ENCODE data around the gene UBXN11.

Gene UBXN11

DNA sequence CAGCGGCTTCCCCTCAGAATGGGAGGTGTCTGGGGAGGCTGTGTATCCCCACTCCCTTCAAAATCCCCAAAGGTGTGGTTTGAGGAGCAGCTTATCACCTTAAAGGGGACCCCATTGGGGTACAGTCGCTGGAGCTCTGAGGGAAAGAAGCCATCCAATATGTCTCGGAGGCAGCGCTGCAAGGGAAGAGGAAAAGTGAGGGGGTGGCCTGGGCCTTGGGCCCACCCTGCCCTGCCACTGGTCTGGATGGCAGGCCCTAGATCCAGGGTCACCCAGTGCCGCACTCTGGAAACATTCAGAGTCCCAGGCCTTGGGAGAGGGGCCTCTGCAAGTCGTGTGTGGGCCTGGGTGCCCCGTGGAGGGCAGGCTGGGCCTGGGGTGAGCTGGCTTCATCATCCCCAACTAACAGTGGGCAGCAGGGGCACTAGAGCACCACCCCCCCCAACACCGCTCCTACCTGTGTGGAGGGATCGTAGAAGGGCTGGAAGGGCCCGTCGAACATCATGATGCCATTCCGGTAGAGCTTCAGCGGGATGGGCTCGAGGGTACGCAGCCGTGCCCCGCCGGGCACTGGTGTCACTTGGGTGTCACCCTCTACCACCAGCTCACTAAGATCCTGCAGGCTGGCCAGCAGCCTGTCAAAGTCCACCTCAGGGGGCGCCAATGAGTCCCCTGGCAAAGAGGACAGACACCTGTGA lies 20.9 kb downstream of the UBXN11 start:
- DNase-seq = no peak

DNA sequence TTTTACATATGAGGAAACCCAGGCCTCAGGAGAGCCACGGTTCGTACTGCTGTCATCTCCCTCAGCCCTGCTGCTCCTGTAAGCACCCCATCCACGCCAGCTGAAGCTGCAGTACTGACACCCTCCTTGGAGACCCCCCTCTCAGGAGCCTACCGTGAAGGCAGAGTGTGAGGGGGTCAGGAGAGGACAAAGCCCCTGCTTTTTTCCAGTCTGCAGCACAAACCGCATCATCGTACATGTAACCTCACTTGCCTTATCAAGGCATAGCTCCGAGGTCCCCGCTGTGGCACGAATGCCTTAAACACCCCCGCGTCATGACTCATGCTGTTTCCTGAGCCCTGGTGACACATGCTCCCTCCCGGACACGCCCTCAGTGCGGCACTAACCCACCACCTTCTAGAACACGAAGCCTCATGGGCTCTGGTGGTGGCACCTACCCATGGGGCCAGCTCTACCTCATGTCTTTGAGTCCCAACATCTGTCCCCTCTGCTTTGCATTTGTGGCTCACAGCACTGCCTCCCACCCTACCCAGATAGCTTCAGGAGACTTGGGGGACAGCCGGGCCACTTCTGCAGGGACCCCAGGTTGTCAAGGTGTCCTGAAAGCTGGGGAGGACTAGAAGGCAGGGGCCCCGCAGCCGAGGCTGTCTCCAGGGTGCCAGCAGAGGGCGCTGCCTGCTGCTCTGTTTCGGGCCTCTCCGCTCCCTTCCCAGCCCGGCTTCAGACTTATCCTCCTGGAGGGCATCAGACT lies 21.7 kb downstream of the UBXN11 start:
- no peak for DNase-seq

DNA sequence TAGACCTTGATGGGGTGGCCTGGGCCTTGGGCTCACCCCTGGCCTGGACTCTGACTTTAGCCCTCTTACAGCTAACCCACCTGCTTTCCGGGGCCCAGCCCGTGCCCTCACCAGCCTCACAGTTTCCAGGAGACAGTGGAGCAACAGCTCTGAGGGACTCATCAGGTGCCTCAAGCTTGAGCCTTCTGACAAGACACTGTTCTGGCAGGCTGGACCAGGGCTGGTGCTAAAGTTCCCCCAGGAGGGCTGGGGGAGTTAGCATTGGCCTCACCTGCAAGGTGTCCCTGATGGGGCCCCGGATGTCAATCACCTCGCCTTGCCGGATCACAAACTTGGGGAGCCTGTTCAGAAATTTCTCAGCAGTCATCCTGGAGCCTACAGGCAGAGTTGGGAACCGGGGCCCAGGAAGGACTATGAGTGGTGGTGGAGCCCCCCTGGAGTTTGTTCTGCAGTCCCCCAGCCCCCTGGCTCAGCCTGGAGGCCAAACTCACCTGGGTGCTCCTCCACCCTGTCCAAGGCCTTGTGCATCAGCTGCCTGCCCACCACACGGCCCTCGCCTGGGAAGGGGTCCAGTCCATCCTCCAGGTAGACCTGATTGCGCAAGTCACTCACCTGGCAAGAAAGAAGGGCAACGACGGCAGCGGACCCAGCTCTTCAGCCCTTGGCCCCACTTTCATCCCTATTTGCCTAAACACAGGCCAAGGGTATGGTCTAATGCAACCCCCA lies 22.4 kb downstream of the UBXN11 start:
- no peak for DNase-seq

DNA sequence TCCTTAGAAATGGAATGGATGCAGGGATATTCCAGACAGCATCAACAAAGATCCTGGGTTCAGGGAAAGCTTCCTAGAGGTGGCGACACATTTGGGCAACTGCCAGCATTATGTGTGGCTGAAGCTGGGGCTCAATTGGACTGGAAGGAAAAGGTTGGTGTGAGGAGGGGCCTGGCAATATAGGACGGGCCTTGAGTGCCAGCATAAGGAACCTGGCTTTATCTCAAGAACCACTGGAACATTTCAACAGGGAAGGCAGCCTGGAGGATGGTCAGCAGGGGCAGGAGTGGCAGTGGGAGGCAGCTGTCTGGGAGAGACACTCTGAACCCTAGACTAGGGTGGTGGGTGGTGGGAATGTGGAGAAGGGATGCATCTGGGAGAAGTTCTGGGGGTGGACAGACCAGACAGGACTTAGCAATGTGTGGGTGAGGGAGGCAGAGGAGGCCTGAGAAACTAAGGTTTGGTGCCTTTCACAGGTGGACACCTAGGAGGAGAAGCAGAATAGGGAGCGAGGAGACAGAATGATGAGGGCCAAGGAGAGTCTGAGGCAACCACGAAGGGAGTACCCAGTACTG lies 23.1 kb downstream of the UBXN11 start:
- no peak for DNase-seq

DNA sequence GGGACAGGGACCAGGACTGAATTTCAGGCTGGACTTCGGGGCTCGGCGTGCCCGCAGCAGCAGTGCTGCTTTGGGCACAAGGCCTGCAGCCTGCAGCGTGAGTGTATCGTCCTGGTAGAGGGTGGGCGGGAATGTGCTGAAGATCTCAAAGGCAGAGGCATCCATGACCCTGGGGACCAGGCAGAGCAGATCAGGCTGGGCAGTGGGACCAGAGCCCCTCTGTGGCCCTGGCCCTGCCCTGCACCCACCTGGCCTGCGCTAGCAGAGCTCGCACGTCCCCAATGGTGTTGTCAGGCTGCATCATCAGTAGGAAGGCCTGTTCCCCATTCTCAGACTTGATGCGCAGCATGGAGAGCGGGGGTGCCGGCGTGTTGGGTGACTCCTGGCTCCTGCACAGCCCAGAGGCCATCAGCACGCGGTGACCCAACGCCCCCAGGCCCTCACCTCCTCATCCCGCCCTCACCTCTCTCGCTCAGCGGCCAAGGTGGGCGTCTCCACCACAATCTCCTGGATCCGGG lies 24.0 kb downstream of the UBXN11 start:
- no peak for DNase-seq

DNA sequence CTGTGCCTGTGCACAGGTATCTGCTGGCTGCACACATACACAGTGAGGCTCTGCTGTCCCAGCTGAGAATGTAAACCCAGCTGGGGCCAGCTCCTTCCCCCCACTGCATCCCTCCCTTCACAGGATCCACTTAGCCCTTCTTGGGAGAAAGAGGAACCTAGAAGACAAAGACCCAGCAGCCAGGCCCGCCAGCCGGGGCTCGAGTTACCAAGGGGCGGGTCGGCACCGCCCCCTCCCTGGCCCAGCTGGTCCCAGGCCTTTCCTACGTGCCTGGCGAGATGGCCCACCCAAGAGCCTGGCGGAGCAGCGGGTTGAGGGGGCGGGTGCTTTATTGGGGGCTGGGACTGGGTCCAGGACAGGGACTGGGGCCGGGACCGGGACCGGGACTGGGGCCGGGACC lies 24.5 kb downstream of the UBXN11 start:
- DNase-seq = peak; percentile 80

DNA sequence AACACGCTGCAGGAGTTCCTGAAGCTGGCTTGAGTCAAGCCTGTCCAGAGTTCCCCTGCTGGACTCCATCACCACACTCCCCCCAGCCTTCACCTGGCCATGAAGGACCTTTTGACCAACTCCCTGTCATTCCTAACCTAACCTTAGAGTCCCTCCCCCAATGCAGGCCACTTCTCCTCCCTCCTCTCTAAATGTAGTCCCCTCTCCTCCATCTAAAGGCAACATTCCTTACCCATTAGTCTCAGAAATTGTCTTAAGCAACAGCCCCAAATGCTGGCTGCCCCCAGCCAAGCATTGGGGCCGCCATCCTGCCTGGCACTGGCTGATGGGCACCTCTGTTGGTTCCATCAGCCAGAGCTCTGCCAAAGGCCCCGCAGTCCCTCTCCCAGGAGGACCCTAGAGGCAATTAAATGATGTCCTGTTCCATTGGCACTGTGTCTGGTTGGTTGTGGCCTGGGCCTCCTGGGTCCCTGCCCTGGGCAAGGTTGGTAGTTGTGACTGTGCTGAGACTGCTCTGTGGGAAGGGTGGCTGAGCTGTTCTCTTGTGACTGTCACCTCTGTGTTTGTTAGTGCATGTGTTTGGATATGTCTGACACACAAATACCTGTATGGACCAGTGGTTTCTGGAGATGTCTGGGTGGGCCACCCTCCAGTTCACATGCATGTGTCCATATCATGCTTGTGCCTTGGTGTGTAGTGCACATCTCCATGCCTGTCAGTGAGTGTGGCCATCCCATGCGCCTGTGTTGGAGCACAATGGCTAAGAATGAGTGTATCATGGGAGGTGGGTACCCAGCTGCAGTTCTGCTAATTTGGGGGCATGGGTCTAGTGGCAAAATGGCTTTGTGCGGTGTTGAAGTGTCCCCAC lies 25.1 kb downstream of the UBXN11 start:
- no peak for DNase-seq

DNA sequence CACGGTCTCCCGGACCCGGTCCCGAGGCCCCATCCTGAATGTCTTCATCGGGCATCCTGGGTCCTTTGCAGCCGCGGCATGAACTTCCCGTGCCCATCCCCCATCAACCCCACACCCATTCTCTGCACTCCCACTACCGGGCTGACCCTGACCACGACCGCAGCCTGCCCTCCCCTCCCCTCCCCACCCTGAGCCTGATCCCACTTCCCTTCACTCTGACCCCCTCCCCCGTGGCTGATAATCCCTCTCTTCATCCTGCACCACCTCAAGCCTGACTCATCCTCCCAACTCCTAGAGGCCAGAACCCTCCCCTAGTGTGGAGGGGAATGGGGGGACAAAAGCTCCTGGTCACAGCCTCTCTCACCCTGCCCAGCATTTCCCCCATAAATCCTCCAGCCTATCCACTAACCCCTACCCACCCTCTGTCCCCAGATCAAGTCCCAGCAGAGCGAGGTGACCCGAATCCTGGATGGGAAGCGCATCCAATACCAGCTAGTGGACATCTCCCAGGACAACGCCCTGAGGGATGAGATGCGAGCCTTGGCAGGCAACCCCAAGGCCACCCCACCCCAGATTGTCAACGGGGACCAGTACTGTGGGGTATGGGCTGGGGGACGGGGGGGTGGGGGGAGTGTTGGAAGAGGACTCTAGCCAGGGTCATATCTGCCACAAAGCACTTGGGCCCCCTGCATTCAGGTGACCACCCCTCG lies 25.9 kb downstream of the UBXN11 start:
- no peak for DNase-seq

DNA sequence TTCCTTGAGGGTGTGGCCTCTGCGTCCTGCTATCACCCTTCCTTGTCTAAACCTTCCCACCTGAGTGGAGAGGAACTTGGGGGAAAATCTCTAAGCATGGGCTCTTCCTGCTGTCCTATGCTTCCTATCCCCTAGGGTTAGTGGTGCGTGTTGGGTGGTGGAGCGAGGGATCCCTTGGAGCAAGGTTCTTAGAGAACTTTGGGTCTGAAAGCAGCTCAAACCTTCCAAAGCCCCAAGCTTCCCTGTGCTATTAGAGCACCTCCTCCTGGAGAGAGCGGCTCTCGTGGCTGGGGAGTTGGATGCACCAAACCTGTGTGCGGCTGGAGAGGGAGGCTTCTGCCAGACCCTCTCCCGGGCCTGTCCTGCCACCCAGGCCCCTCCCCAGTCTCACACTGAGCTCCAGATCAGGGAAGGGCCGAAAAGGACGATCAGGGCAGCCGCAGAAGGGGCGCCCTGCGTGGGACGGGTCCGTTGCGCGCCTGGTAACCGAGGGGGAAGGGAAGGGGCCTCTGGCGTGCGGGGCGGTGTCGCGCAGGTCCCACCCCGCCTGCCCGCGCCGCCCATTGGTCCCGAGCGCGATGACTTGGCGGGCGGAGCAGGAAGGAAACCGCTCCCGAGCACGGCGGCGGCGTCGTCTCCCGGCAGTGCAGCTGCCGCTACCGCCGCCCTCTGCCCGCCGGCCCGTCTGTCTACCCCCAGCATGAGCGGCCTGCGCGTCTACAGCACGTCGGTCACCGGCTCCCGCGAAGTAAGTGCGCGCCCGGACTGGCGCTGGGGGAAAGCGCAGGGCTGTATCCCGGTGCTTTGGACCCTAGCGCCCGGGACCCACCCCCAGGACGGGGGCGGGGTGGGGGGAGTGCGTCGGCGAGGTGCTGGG lies 26.7 kb downstream of the UBXN11 start, which contains the start of gene SH3BGRL3:
SH3BGRL3 (plus strand) TSS at position 631 of the 877 bp plus-strand sequence; CDS start at position 701, 70 bp downstream.
- peak; percentile 91 for DNase-seq

DNA sequence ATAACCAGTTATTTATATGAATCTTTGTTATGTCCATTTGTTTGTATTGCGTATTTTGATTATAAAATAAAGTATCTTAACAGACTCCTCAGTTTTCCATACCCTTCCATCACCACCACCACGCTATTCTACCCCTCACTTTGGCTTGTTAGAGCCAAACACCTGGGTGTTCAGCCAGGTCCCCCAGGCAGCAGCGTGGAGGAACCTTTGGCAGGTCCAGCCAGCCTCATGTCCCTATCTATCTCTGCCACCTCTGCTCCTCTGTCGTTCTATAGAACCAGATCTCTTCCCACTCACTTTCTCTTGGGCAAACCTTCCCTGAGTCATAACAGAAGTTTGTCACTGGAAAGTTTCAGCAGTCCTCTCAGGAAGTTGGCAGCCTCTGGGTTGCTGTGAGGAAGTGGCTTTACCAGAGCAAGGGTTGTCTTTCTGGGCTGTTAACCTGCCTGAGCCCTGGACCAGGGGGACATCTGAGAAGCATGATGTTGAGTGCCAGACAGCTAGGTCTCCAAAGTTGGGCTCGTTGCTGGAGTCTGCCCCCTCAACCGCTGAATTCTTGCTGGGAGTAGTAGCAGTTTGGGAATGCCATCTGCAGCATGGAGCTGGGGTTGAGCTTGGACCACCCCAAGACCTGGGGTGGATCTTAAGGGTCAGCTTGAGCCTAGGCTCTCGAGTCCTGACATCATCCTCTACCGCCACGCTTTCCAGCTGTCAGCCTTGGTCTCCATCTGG lies 27.5 kb downstream of the UBXN11 start:
- no peak for DNase-seq

DNA sequence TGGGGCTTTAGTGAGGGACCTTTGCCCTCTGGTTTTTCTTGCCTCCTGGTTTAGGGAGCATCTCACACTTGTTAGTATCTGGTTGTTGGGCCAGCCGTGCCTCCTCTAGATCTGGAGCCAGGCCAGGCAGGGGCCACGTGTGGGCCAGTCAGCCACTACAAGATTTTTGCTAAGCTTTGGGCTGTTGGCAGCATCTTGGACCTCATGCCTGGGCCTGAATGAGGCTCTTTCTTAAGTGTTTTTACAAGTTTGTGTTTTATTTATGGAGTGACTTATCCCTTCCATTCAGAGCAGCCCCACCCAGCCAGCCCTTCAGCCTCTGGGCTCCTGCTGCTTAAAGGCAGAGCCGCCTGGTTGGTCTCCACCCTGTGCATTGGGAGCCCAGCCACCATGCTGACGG lies 28.1 kb downstream of the UBXN11 start:
- DNase-seq = no peak

DNA sequence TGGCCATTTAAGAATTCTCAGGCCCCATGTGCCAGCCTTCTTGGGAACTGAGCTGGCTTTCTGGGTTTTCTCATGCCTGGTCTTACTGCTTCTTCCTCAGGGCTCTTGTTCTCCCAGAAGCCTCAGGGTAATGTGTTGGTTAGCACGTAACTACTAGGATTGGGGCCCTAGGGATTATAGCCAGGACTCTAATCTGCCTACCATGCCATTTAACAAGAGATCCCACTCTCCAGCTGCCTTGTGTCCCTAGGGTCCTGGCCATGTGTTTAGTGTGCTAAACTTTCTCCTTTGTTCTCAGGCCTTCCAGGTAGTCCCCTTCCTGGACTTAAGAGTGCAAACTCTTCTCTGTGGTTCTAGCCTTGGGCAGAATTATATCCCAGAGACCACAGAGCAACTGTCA lies 28.7 kb downstream of the UBXN11 start:
- no peak for DNase-seq

DNA sequence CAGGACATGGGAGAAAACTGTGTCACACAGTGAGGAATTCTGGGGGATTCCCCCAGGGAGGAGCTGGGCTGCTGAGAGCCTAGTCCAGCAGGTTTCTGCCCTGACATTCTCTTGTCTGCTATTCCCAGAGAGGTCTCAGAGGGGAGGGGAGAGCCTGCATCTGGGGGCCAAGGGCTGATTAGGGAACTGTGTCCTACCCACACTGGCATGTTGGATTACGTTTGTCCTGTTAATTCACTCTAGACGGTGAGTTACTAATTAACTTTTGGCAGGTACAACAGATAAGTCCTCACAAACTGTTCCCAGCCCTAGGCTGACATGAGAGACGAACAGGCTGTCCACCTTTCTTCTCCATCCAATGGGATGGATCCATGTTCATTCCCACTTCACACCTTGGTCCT lies 29.2 kb downstream of the UBXN11 start:
- no peak for DNase-seq

DNA sequence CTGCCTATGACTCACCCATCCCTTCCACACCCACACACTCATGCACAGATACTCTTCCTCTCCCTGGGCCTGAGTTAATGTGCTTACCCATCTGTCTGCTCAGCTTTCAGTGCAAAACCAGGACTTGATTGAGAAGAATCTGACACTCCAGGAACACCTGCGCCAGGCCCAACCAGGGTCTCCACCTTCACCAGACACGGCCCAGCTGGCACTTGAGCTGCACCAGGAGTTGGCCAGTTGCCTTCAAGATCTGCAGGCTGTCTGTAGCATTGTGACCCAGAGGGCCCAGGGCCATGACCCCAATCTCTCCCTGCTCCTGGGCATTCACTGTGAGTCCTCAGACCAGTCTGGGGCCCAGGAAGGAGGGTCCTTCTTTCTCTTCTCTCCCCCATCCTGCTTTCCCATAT lies 30.0 kb downstream of the UBXN11 start:
- DNase-seq = no peak

DNA sequence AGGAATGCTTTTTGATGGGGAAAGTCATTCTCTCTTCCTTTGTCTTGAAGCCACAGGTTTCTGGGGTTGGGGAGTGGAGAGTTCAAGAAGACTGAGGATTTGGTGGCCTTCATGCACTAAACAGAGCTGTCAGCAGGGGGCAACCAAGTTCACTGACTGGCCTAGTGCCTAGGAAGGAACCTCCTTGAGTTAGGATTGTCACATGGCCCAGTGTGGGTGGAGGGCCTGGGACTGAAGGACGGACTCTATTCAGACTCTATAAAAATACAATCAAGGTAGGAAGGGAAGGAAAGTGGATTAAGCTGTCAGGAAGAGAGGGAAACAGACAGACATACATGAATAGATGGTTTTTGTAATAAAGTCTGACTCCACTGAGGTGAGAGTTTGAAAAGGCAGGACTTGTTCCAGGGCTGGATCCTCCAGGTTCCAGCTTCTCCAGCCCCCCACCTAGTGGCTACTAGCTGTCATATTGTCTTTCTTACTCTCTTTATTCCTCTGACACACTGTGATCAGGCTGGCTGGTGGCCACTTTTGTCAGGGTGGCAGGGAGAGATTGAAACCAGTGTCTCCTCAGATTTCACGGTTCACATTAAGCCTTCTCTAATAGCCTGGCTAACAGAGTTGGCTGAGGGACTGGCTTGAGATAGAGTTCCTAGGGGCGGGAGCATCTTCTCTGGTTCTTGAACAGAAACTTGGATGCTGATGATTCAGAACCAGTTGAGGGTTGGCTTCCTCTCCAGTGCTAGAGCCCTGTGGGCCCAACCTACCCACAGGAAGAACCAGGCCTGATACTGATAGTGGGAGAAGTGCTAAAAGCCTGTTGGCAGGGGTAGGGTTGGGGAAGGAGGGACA lies 30.6 kb downstream of the UBXN11 start:
- peak; percentile 85 for DNase-seq

DNA sequence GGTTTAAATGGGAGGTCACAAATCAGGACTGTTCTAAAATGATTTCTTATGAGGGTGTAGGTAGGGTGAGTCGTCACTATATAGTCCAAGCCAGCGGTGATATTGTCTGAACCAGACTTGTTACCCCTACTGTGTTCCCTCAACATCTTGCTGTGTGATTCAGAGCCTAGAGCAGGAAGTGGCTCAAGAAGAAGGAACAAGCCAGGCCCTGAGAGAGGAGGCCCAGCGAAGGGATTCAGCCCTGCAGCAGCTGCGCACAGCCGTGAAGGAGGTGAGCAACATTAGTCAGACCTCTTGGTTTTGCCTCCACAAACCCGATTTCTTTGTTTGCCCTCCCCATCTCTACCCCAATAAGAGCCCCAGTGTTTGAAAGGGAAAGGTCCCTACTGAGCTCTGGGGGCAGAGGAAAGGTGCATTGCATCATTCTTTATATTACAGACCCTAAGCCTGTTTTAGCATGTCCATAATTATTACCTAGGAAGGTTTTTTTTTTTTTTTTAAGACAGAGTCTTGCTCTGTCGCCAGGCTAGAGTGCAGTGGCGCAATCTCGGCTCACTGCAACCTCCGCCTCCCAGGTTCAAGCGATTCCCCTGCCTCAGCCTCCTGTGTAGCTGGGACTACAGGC lies 31.5 kb downstream of the UBXN11 start:
- no peak for DNase-seq

DNA sequence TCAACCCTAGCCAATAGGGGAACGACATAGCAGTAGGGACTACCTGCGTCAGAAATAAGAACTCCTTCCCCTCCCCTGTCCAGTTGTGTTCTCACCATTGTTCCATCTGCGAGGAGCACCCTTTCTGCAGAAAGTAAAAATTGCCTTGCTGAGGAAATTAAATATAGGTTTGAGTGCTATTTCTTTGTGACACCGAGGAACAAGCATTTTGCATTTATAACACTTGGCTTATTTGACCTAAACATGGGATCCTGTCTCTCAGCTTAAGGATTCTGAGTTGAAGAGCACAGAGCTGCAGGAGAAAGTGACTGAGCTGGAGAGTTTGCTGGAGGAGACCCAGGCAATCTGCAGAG lies 37.3 kb downstream of the UBXN11 start:
- DNase-seq = no peak

Measured in right hindlimb (tissue), 1 donor.